ENCODE data around the gene NANS.

DNA sequence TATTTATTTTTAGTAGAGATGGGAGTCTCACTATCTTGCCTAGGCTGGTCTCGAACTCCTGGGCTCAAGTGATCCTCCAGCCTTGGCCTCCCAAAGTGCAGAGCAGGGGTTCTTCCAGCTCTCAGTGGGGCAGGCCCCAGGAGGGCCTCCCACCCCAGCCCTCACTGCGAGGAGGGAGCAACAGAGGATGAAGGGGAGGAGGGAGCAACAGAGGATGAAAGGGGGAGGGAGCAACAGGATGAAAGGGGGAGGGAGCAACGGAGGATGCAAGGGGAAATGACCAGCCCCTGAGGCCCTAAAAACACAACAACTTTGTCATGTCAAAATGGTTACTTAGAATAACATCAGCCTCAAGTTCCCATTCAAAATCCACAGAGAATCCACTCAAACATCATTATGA lies 52.5 kb downstream of the NANS start:
- TF ChIP-seq CTCF (IDR thresholded peaks at IDR 0.05) (no peak), POLR2A (IDR thresholded peaks at IDR 0.05) (no peak)

Data from body of pancreas (tissue), 4 donors.